Measurements from ENCODE around the gene MMP3. TPM values are rescaled to one million over a fixed set of nuclear protein-coding genes. Genes with fewer than 3 reads are reported as not detected.
A peak's percentile ranks its signal among the peaks of the same experiment; 100 is the strongest.

MMP3 gene
- total RNA-seq, 1 donor from 2014 or later: not detected

DNA sequence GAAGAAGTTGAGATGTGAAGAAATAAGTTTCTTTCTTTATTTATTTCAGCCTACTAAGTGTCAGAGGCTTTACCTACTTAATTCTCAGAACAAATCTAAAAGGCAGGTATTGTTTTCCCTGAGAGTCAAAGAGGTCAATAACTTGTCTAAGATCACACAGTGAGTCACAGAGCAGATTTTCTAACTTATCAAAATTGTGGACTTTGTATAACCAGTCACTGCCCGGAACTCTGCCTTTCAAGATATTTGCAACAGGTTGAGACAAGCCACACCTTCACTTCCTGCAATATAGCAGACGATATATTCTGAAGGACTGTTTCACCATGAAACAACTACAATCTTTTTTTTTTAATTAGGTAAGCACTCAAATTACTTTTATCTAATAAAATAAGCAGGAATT is 10.5 kb upstream of the MMP3 start:
- no peak overlapping the region for H3K4me3 Mint-ChIP-seq (ENCODE audit: low read depth)

DNA sequence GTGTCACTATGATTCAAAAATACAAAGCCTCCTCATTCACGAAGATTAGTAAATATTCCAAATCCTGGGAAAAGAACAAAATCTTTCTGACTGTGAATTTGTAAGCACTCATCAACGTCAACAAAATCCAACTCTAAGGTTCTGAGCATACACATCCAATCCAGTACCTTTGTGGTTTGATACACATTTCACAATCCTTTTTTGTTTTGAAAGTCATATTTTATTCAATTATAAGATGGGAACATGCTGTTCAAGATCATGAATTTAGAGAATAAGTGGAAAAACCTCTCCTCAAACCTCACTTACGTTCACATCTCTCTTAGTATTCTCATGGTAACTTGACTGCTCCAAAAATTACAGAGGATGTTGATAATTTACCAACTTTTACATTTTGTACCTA is 9.6 kb upstream of the MMP3 start:
- Mint-ChIP-seq H3K36me3 (ENCODE audit: insufficient read depth) (peaks cover 3% of the 10 kb centered on the region), H3K9me3 (ENCODE audit: low read depth) (peaks cover 10% of the 10 kb centered on the region), H3K27me3 (no peaks in the 10 kb centered on the region), H3K4me3 (ENCODE audit: low read depth) (no peak overlapping the region), H3K27ac (no peak overlapping the region), H3K4me1 (ENCODE audit: low read depth) (peaks cover 12% of the 10 kb centered on the region)
- no peak for DNase-seq (ENCODE audit: low spot score, unreplicated experiment)
- TF ChIP-seq, protein P1, sequence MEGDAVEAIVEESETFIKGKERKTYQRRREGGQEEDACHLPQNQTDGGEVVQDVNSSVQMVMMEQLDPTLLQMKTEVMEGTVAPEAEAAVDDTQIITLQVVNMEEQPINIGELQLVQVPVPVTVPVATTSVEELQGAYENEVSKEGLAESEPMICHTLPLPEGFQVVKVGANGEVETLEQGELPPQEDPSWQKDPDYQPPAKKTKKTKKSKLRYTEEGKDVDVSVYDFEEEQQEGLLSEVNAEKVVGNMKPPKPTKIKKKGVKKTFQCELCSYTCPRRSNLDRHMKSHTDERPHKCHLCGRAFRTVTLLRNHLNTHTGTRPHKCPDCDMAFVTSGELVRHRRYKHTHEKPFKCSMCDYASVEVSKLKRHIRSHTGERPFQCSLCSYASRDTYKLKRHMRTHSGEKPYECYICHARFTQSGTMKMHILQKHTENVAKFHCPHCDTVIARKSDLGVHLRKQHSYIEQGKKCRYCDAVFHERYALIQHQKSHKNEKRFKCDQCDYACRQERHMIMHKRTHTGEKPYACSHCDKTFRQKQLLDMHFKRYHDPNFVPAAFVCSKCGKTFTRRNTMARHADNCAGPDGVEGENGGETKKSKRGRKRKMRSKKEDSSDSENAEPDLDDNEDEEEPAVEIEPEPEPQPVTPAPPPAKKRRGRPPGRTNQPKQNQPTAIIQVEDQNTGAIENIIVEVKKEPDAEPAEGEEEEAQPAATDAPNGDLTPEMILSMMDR (IDR thresholded peaks at IDR 0.05; ENCODE audit: unreplicated experiment): no peak

More for the DNA sequence above, 10.5 kb upstream of the MMP3 start:
- H3K36me3 Mint-ChIP-seq (ENCODE audit: insufficient read depth): peaks cover 3% of the 10 kb centered on the region
- H3K27ac Mint-ChIP-seq: peak overlapping the region; percentile 6
- peaks cover 10% of the 10 kb centered on the region for H3K9me3 Mint-ChIP-seq (ENCODE audit: low read depth)
- TF ChIP-seq, protein P1 (IDR thresholded peaks at IDR 0.05; ENCODE audit: unreplicated experiment): no peak
- H3K27me3 Mint-ChIP-seq: no peaks in the 10 kb centered on the region
- peaks cover 12% of the 10 kb centered on the region for H3K4me1 Mint-ChIP-seq (ENCODE audit: low read depth)
- no peak for DNase-seq (ENCODE audit: low spot score, unreplicated experiment)

- peaks cover 12% of the 10 kb centered on the region for H3K4me1 Mint-ChIP-seq (ENCODE audit: low read depth)
- H3K27ac Mint-ChIP-seq: no peak overlapping the region
- peaks cover 11% of the 10 kb centered on the region for H3K9me3 Mint-ChIP-seq (ENCODE audit: low read depth)
- no peaks in the 10 kb centered on the region for H3K27me3 Mint-ChIP-seq
- H3K4me3 Mint-ChIP-seq (ENCODE audit: low read depth): no peak overlapping the region
- no peak for DNase-seq (ENCODE audit: low spot score, unreplicated experiment)
- peaks cover 2% of the 10 kb centered on the region for H3K36me3 Mint-ChIP-seq (ENCODE audit: insufficient read depth)
- TF ChIP-seq, protein P1 (IDR thresholded peaks at IDR 0.05; ENCODE audit: unreplicated experiment): no peak
Observed at GRCh38 chr11:102850973-102851745, 7.8 kb upstream of the MMP3 start.

DNA sequence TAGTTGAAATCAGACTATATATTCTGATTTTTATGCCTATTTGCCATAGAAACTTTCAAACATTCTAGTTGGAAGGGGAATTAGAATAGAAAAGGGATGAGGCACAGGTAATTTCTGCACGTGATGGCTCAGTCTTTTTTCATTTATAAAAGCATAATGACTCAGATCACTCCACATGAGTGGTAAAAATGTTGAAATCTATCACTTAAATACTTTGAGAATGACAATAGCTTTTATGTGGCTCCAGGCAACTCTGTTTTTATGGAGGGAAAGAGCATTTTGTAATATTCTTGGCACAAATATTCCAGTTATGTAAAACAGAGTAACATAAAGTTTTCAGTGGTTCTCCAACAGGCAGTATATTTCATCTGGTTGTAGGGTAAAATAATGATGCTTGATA is 5.9 kb upstream of the MMP3 start:
- Mint-ChIP-seq H3K4me1 (ENCODE audit: low read depth) (peaks cover 12% of the 10 kb centered on the region), H3K9me3 (ENCODE audit: low read depth) (peaks cover 6% of the 10 kb centered on the region), H3K27ac (no peak overlapping the region), H3K4me3 (ENCODE audit: low read depth) (no peak overlapping the region), H3K27me3 (no peaks in the 10 kb centered on the region), H3K36me3 (ENCODE audit: insufficient read depth) (no peaks in the 10 kb centered on the region)
- DNase-seq (ENCODE audit: low spot score, unreplicated experiment): no peak
- TF ChIP-seq, protein P1 (IDR thresholded peaks at IDR 0.05; ENCODE audit: unreplicated experiment): no peak

DNA sequence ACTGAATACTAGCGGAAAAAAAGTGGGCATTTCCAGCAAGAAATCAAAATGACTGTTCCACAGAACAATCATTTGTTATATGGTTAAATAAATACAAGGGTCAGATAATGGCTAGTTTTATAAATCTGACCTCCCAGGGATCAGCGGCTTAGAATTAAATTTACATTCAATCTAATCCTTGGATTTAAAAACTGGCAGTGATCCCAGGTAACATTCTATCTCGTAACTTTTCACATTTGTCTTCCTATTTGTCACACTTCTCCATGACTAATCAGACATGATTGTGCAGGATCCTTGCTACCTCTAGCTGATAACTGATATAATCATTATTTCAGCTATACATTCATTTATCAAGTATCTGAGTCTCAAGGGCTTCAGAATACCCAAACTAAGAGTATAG is 2.9 kb upstream of the MMP3 start:
- peaks cover 3% of the 10 kb centered on the region for H3K9me3 Mint-ChIP-seq (ENCODE audit: low read depth)
- H3K4me3 Mint-ChIP-seq (ENCODE audit: low read depth): no peak overlapping the region
- TF ChIP-seq, protein P1 (IDR thresholded peaks at IDR 0.05; ENCODE audit: unreplicated experiment): no peak
- H3K27ac Mint-ChIP-seq: no peak overlapping the region
- H3K27me3 Mint-ChIP-seq: peaks cover 3% of the 10 kb centered on the region
- DNase-seq (ENCODE audit: low spot score, unreplicated experiment): no peak
- peaks cover 3% of the 10 kb centered on the region for H3K4me1 Mint-ChIP-seq (ENCODE audit: low read depth)
- H3K36me3 Mint-ChIP-seq (ENCODE audit: insufficient read depth): no peaks in the 10 kb centered on the region

All from progenitor cell of endocrine pancreas (in vitro differentiated cells).